Measurements from ENCODE around the gene GAS2. TPM values are rescaled to one million over a fixed set of nuclear protein-coding genes. Genes with fewer than 3 reads are reported as not detected.
A peak's percentile ranks its signal among the peaks of the same experiment; 100 is the strongest.

The GAS2 gene
- total and polyA plus RNA-seq, 7 donors = 1.1 to 4.8 (median 1.6) TPM

- H3K27me3 ChIP-seq = no peaks in the 10 kb centered on the region
- H3K36me3 ChIP-seq = no peaks in the 10 kb centered on the region
- no peak overlapping the region for H3K4me3 ChIP-seq
- H3K4me1 ChIP-seq = no peaks in the 10 kb centered on the region
- H3K27ac ChIP-seq = no peak overlapping the region
- 74 to 82% methylated on average over 2 of the region's 2 CpGs for WGBS, 2 donors
- no peaks in the 10 kb centered on the region for H3K9me3 ChIP-seq
- TF ChIP-seq CTCF (IDR thresholded peaks at IDR 0.05) (no peak), EP300 (IDR thresholded peaks at IDR 0.05) (no peak), POLR2AphosphoS5 (IDR thresholded peaks at IDR 0.05) (no peak), POLR2A (IDR thresholded peaks at IDR 0.05) (no peak)
- DNase-seq = no peak
- intact Hi-C loops (cut with DNase I) = loop anchor here (2.0 to 10.0 kb wide), 2 partner anchors 452 to 542 kb away; no protein-coding TSS in a partner anchor
These were observed 120.6 kb downstream of the GAS2 start for GRCh38 chr11:22787055-22787454.

GRCh38 chr11:22787551-22788162 lies 121.2 kb downstream of the GAS2 start:
- no peak for TF ChIP-seq POLR2AphosphoS5 (IDR thresholded peaks at IDR 0.05)
- no peak for TF ChIP-seq POLR2A (IDR thresholded peaks at IDR 0.05)
- TF ChIP-seq CTCF (IDR thresholded peaks at IDR 0.05) = peak in 3 of 4 experiments; percentile 23 to 55 (median 38)
- Histone ChIP-seq H3K36me3 (no peaks in the 10 kb centered on the region), H3K4me3 (no peak overlapping the region), H3K27me3 (no peaks in the 10 kb centered on the region), H3K9me3 (no peaks in the 10 kb centered on the region), H3K4me1 (no peaks in the 10 kb centered on the region), H3K27ac (no peak overlapping the region)
- no peak for DNase-seq
- 23 to 28% methylated on average over 9 of the region's 9 CpGs for whole genome bisulfite sequencing, 2 donors
- intact Hi-C loops (cut with DNase I) = loop anchor here (2.0 to 10.0 kb wide), 2 partner anchors 453 to 543 kb away; no protein-coding TSS in a partner anchor

- H3K4me1 ChIP-seq = no peaks in the 10 kb centered on the region
- no peaks in the 10 kb centered on the region for H3K36me3 ChIP-seq
- DNase-seq = no peak
- H3K27me3 ChIP-seq = no peaks in the 10 kb centered on the region
- H3K27ac ChIP-seq = no peak overlapping the region
- intact Hi-C loops (cut with DNase I) = no loop called here
- no peak overlapping the region for H3K4me3 ChIP-seq
- 13 to 42% methylated on average over 3 of the region's 3 CpGs for WGBS, 2 donors
- TF ChIP-seq POLR2AphosphoS5 (IDR thresholded peaks at IDR 0.05) (no peak), CTCF (IDR thresholded peaks at IDR 0.05) (no peak), POLR2A (IDR thresholded peaks at IDR 0.05) (no peak), EP300 (IDR thresholded peaks at IDR 0.05) (no peak)
- no peaks in the 10 kb centered on the region for H3K9me3 ChIP-seq
These were observed 126.1 kb downstream of the GAS2 start for GRCh38 chr11:22792497-22792896.

GRCh38 chr11:22795914-22796313 lies 129.5 kb downstream of the GAS2 start:
- H3K4me1 ChIP-seq = no peaks in the 10 kb centered on the region
- 82 to 88% methylated on average over 1 of the region's 1 CpG for WGBS, 2 donors
- no peak for DNase-seq
- no peaks in the 10 kb centered on the region for H3K27me3 ChIP-seq
- no peak overlapping the region for H3K4me3 ChIP-seq
- H3K27ac ChIP-seq = no peak overlapping the region
- intact Hi-C loops (cut with DNase I) = no loop called here
- H3K9me3 ChIP-seq = no peaks in the 10 kb centered on the region
- no peak for TF ChIP-seq CTCF (IDR thresholded peaks at IDR 0.05)
- no peak for TF ChIP-seq EP300 (IDR thresholded peaks at IDR 0.05)
- TF ChIP-seq POLR2AphosphoS5 (IDR thresholded peaks at IDR 0.05) = no peak
- TF ChIP-seq POLR2A (IDR thresholded peaks at IDR 0.05) = no peak
- H3K36me3 ChIP-seq = no peaks in the 10 kb centered on the region

- H3K27me3 ChIP-seq = no peaks in the 10 kb centered on the region
- no peaks in the 10 kb centered on the region for H3K4me1 ChIP-seq
- H3K27ac ChIP-seq = no peak overlapping the region
- WGBS, 2 donors = 88 to 95% methylated on average over 3 of the region's 3 CpGs
- intact Hi-C loops (cut with DNase I) = no loop called here
- no peaks in the 10 kb centered on the region for H3K36me3 ChIP-seq
- no peak for TF ChIP-seq POLR2A (IDR thresholded peaks at IDR 0.05)
- no peak for TF ChIP-seq POLR2AphosphoS5 (IDR thresholded peaks at IDR 0.05)
- TF ChIP-seq EP300 (IDR thresholded peaks at IDR 0.05) = no peak
- TF ChIP-seq CTCF (IDR thresholded peaks at IDR 0.05) = no peak
- no peaks in the 10 kb centered on the region for H3K9me3 ChIP-seq
- no peak for DNase-seq
- no peak overlapping the region for H3K4me3 ChIP-seq
These were observed 130.6 kb downstream of the GAS2 start for GRCh38 chr11:22797047-22797446.
